Upper lobe of left lung (tissue), 6 donors: ENCODE results near the gene IL17D. TPM values are rescaled to one million over a fixed set of nuclear protein-coding genes. Genes with fewer than 3 reads are reported as not detected.

Experiments used
- ATAC-seq, 2 donors: fragments of 200-7000 bp; cut with Tn5 transposase; one replicate each; pipeline ENCODE4 v1.9.1; 2022; ENCODE audit warnings: mild to moderate bottlenecking in 2 of 2, moderate library complexity in 2 of 2; ENCODE audit not compliant: low FRiP score in 2 of 2
- DNase-seq, 2 donors: peaks; one replicate each; pipeline ENCODE4 v3.0.0-alpha.2; 2019 to 2020
- H3K27ac ChIP-seq, 4 donors: fragments of 200-600 bp; sonication (generic); one replicate each; pipeline ENCODE4 v1.5.1; 2016 to 2019
- H3K27me3 ChIP-seq, 4 donors: fragments of 200-600 bp; sonication (generic); one replicate each; pipeline ENCODE4 v1.5.1; 2017 to 2019
- H3K36me3 ChIP-seq, 4 donors: fragments of 200-600 bp; sonication (generic); one replicate each; pipeline ENCODE4 v1.5.1; 2016 to 2019
- H3K4me1 ChIP-seq, 4 donors: fragments of 200-600 bp; sonication (generic); one replicate each; pipeline ENCODE4 v1.5.1; 2018 to 2019
- H3K4me3 ChIP-seq, 4 donors: fragments of 200-600 bp; sonication (generic); one replicate each; pipeline ENCODE4 v1.5.1; 2017 to 2019; ENCODE audit warnings: mild to moderate bottlenecking in 2 of 4, moderate library complexity in 1 of 4
- H3K9me3 ChIP-seq, 4 donors: fragments of 200-600 bp; sonication (generic); one replicate each; pipeline ENCODE4 v1.5.1; 2018 to 2019
- CTCF ChIP-seq, 6 experiments: fragments of 450-650 bp in 4 of 6; fragments of 200-600 bp in 2 of 6; sonication (generic) in 2 of 6; IDR thresholded peaks; one replicate each; pipeline ENCODE4 v1.5.1; 2016 to 2019; ENCODE audit warnings: antibody characterized with exemption in 6 of 6
- EP300 ChIP-seq, 4 donors: sonication (generic); formaldehyde crosslinking; IDR thresholded peaks; one replicate each; pipeline ENCODE4 v1.5.1; 2017; ENCODE audit warnings: antibody characterized with exemption in 4 of 4, control low read depth in 2 of 4
- POLR2A ChIP-seq, 4 donors: fragments of 450-650 bp; IDR thresholded peaks; one replicate each; pipeline ENCODE4 v1.5.1; 2016 to 2017; ENCODE audit warnings: antibody characterized with exemption in 4 of 4, mild to moderate bottlenecking in 2 of 4
- POLR2AphosphoS5 ChIP-seq, 2 donors: sonication (generic); formaldehyde crosslinking; IDR thresholded peaks; one replicate each; pipeline ENCODE4 v1.5.1; 2017; ENCODE audit warnings: antibody characterized with exemption in 2 of 2
- WGBS, 2 donors: methylation state at CpG; one replicate each; pipeline ENCODE4 v1.1.5; 2017 to 2018; 5-methylcytosine and 5-hydroxymethylcytosine counted together
- total RNA-seq, 6 donors: library from RNA; depleted of rRNA in 4 of 6; stranded (reverse); fragments of >200 nt in 4 of 6; gene quantifications; one replicate each; pipeline versions ENCODE4 v1.1.0 to v1.2.1, GENCODE V29; 2016 to 2021
- donor health status: DM: no; HTN: no; CAD: no; lungs with moderate emphysema.
- donor health status: DM: no; HTN: yes; CAD: no; lungs with severe emphysema.

The IL17D gene
- total RNA-seq, 6 donors from 2014 or later: 1.0 to 6.4 (median 2.4) TPM

GRCh38 chr13:20711301-20712044 is 8.0 kb downstream of the IL17D start:
- no peak for ATAC-seq
- TF ChIP-seq POLR2AphosphoS5 (IDR thresholded peaks at IDR 0.05) (no peak), POLR2A (IDR thresholded peaks at IDR 0.05) (no peak), EP300 (IDR thresholded peaks at IDR 0.05) (no peak), CTCF (IDR thresholded peaks at IDR 0.05) (no peak)
- DNase-seq: no peak
- Histone ChIP-seq H3K36me3 (no peaks in the 10 kb centered on the region), H3K27me3 (no peaks in the 10 kb centered on the region), H3K27ac (no peak overlapping the region), H3K4me3 (no peak overlapping the region), H3K9me3 (no peaks in the 10 kb centered on the region), H3K4me1 (peaks cover 0 to 15% (median 7%) of the 10 kb centered on the region in 4 donors)
- 67 to 82% methylated on average over 13 of the region's 13 CpGs for WGBS, 2 donors

DNA sequence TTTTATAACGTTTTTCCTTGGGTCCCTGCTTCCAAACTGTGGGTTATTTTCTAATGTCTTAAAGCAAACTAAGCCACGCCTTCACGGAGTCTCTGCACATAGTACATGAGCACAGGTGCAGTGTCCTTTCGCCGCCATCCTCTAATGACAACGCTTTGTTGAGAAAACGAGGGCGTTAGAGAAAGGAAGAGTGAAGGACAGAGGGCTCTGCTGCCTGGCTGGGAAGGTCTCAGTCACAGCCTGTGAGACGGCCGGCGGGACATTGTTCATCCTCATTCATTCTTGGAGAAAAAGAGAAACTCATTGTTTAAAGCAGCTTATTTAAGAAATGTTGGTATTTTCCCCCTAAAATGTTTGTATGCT is 9.5 kb downstream of the IL17D start:
- H3K36me3 ChIP-seq: no peaks in the 10 kb centered on the region
- H3K9me3 ChIP-seq: no peaks in the 10 kb centered on the region
- TF ChIP-seq CTCF (IDR thresholded peaks at IDR 0.05) (no peak), POLR2A (IDR thresholded peaks at IDR 0.05) (no peak), EP300 (IDR thresholded peaks at IDR 0.05) (no peak), POLR2AphosphoS5 (IDR thresholded peaks at IDR 0.05) (no peak)
- peak overlapping the region in 3 of 4 donors; percentile 3 to 18 (median 17) for H3K4me3 ChIP-seq
- 45 to 53% methylated on average over 11 of the region's 11 CpGs for WGBS, 2 donors
- H3K27ac ChIP-seq: no peak overlapping the region
- DNase-seq: no peak
- H3K27me3 ChIP-seq: no peaks in the 10 kb centered on the region
- no peak for ATAC-seq
- peaks cover 0 to 15% (median 7%) of the 10 kb centered on the region in 4 donors for H3K4me1 ChIP-seq

DNA sequence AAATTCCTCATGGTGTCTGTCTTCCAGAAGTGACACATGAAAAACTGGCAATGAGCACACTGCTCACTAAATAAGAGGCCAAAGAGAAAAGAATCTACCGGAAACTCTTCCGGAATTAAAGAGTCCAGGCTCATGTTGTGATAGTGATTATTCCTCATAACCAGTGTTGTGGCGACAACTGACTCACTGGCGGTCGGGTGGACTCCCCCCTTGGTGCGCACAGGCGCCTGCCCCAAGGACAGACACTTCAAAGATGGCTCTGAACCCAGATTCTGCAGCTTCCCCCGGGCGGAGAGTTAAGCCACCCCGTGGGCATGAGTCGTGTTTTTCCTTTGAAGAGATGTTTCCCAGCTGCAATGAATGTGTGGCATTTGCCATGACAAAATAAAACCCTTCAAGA is 10.3 kb downstream of the IL17D start:
- H3K4me3 ChIP-seq: no peak overlapping the region
- TF ChIP-seq EP300 (IDR thresholded peaks at IDR 0.05) (no peak), POLR2A (IDR thresholded peaks at IDR 0.05) (no peak)
- 67 to 69% methylated on average over 11 of the region's 11 CpGs for WGBS, 2 donors
- H3K27me3 ChIP-seq: no peaks in the 10 kb centered on the region
- no peaks in the 10 kb centered on the region for H3K36me3 ChIP-seq
- H3K9me3 ChIP-seq: no peaks in the 10 kb centered on the region
- H3K27ac ChIP-seq: no peak overlapping the region
- peak in 1 of 2 donors; percentile 45 for DNase-seq
- ATAC-seq: peak in 1 of 2 donors; percentile 44
- H3K4me1 ChIP-seq: peaks cover 0 to 15% (median 7%) of the 10 kb centered on the region in 4 donors

GRCh38 chr13:20714161-20714560 is 10.7 kb downstream of the IL17D start:
- ATAC-seq: peak in 1 of 2 donors; percentile 29
- Histone ChIP-seq H3K36me3 (no peaks in the 10 kb centered on the region), H3K4me3 (no peak overlapping the region), H3K9me3 (no peaks in the 10 kb centered on the region), H3K4me1 (peaks cover 0 to 15% (median 7%) of the 10 kb centered on the region in 4 donors), H3K27ac (peak overlapping the region in 1 of 4 donors; percentile 46), H3K27me3 (no peaks in the 10 kb centered on the region)
- DNase-seq: peak in 1 of 2 donors; percentile 66
- TF ChIP-seq CTCF (IDR thresholded peaks at IDR 0.05) (no peak), POLR2A (IDR thresholded peaks at IDR 0.05) (no peak), POLR2AphosphoS5 (IDR thresholded peaks at IDR 0.05) (no peak), EP300 (IDR thresholded peaks at IDR 0.05) (no peak)
- 67 to 84% methylated on average over 7 to 8 of the region's 8 CpGs for WGBS, 2 donors

DNA sequence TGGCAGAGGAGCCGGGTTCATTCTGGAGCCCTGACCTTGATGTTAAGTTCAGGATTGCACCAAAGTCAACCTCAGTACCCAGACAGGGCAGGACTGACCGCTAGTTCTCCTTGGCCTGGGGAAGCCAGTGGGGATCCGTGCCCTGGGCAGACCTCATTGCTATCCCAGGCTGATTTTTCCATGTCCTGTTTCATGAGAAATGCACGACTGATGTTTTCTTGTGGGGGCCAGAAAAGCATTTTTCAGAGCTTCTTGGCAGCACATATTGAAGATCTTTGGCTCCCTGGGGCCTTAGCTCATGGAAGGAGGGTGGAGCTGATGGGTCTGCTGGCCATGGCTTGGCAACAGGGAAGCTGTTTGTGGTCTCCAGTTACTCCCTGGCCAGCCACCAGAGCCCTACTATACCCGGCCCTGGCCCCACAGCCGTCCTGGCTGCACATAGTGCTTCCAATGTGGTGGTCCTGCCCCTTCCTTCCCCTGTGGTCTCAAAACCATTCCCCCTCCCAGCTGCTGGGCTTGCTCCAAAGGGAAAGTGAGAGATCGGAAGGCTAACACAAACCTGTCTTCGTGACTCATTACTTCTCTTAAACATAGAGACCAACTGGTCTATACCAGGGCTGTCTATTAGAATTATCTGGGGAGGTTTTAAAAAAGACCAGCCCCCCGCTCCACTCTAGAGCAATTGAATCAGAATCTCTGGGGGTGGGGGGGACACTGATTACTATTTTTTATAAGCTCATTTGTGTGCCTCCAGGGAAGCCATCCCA is 11.2 kb downstream of the IL17D start:
- TF ChIP-seq POLR2A (IDR thresholded peaks at IDR 0.05): no peak
- no peak for TF ChIP-seq CTCF (IDR thresholded peaks at IDR 0.05)
- TF ChIP-seq POLR2AphosphoS5 (IDR thresholded peaks at IDR 0.05): no peak
- no peak for TF ChIP-seq EP300 (IDR thresholded peaks at IDR 0.05)
- Histone ChIP-seq H3K4me3 (no peak overlapping the region), H3K4me1 (peaks cover 0 to 15% (median 7%) of the 10 kb centered on the region in 4 donors), H3K27ac (peak overlapping the region in 1 of 4 donors; percentile 46), H3K27me3 (no peaks in the 10 kb centered on the region), H3K9me3 (no peaks in the 10 kb centered on the region), H3K36me3 (no peaks in the 10 kb centered on the region)
- WGBS, 2 donors: 57 to 84% methylated on average over 5 to 9 of the region's 9 CpGs
- peak in 1 of 2 donors; percentile 46 for DNase-seq
- peak; percentile 25 to 88 for ATAC-seq
